IMR-90 (cell line): ENCODE data around the gene PRCP. TPM values are rescaled to one million over a fixed set of nuclear protein-coding genes. Genes with fewer than 3 reads are reported as not detected.

Experiments used
- ATAC-seq: fragments of 200-7000 bp; cut with Tn5 transposase; 2 replicates; pipeline ENCODE4 v1.9.1; 2020; ENCODE audit warnings: low read depth, mild to moderate bottlenecking, moderate library complexity
- BruUV-seq: library from RNA; stranded (reverse); fragments of 400-500 nt; replicated peaks from 2 replicates; lab custom pipeline; 2021; lab: Mats Ljungman, UMichigan
- CTCF ChIA-PET: fragments of 300-600 bp; formaldehyde crosslinking; extraction: SDS; loops from one replicate; lab custom pipeline; 2021; ENCODE audit warnings: antibody characterized with exemption; lab: Yijun Ruan, JAX
- POLR2A ChIA-PET: fragments of 300-600 bp; sonication (Branson Sonifier 250); formaldehyde crosslinking; loops from one replicate; lab custom pipeline; 2022; ENCODE audit warnings: antibody characterized with exemption; ENCODE audit not compliant: unreplicated experiment; lab: Charles Lee
- DNase-seq: peaks from one replicate; pipeline ENCODE4 v3.0.0; 2013
- H2AFZ ChIP-seq: replicated peaks from 2 replicates; pipeline ENCODE3; 2013; ENCODE audit warnings: low read length, mild to moderate bottlenecking; ENCODE audit not compliant: poor library complexity
- H2AK5ac ChIP-seq: 2 replicates; pipeline ENCODE4 v1.6.1; 2013; ENCODE audit warnings: low read depth, low read length, inconsistent platforms
- H2AK9ac ChIP-seq: replicated peaks from 2 replicates; pipeline ENCODE3; 2013; ENCODE audit warnings: mild to moderate bottlenecking, low read depth, low read length, moderate library complexity; ENCODE audit not compliant: poor library complexity
- H2BK120ac ChIP-seq: 2 replicates; pipeline ENCODE4 v1.6.1; 2013; ENCODE audit warnings: low read depth, low read length, inconsistent platforms
- H2BK15ac ChIP-seq: 3 replicates; pipeline ENCODE4 v1.6.1; 2013; ENCODE audit warnings: low read depth, low read length, inconsistent platforms
- H2BK20ac ChIP-seq: 2 replicates; pipeline ENCODE4 v1.6.1; 2013; ENCODE audit warnings: low read depth, mild to moderate bottlenecking, inconsistent platforms, low read length, moderate library complexity
- H2BK5ac ChIP-seq: 2 replicates; pipeline ENCODE4 v1.6.1; 2013; ENCODE audit warnings: mild to moderate bottlenecking, low read depth, low read length, inconsistent platforms; ENCODE audit not compliant: poor library complexity, severe bottlenecking
- H3K14ac ChIP-seq: replicated peaks from 2 replicates; pipeline ENCODE4 v1.6.1; 2013; ENCODE audit warnings: low read depth, low read length, inconsistent platforms
- H3K18ac ChIP-seq: 2 replicates; pipeline ENCODE4 v1.6.1; 2013; ENCODE audit warnings: low read depth, low read length, control low read depth
- H3K23ac ChIP-seq: 2 replicates; pipeline ENCODE4 v1.6.1; 2013; ENCODE audit warnings: low read depth, low read length, inconsistent platforms
- H3K27ac ChIP-seq: 2 replicates; pipeline ENCODE4 v1.5.1; 2013; ENCODE audit warnings: mild to moderate bottlenecking, control low read depth, low read length; ENCODE audit not compliant: insufficient read depth
- H3K27me3 ChIP-seq: 2 replicates; pipeline ENCODE4 v1.6.1; 2013; ENCODE audit warnings: low read length; ENCODE audit not compliant: control insufficient read depth, insufficient read depth
- H3K36me3 ChIP-seq: 2 replicates; pipeline ENCODE4 v1.6.1; 2013; ENCODE audit warnings: low read length, mixed read lengths; ENCODE audit not compliant: control insufficient read depth, insufficient read depth
- H3K4ac ChIP-seq: 2 replicates; pipeline ENCODE4 v1.6.1; 2013; ENCODE audit warnings: low read depth, low read length, inconsistent platforms
- H3K4me1 ChIP-seq: 2 replicates; pipeline ENCODE4 v1.6.1; 2013; ENCODE audit warnings: low read length, mixed read lengths; ENCODE audit not compliant: control insufficient read depth, insufficient read depth
- H3K4me2 ChIP-seq: 2 replicates; pipeline ENCODE4 v1.6.1; 2013; ENCODE audit warnings: low read depth, mild to moderate bottlenecking, control low read depth, low read length, moderate library complexity
- H3K4me3 ChIP-seq: 2 replicates; pipeline ENCODE4 v1.5.1; 2013; ENCODE audit warnings: low read depth, mild to moderate bottlenecking, control low read depth, low read length, moderate library complexity; ENCODE audit not compliant: insufficient read depth
- H3K56ac ChIP-seq: 2 replicates; pipeline ENCODE4 v1.6.1; 2013; ENCODE audit warnings: low read length, inconsistent platforms; ENCODE audit not compliant: insufficient read depth; ENCODE audit errors: extremely low read depth
- H3K79me1 ChIP-seq, 2 experiments: 2 replicates each; pipeline ENCODE4 v1.6.1; 2013; ENCODE audit warnings: low read length in 2 of 2, inconsistent platforms in 1 of 2, low read depth in 1 of 2
- H3K9ac ChIP-seq: 2 replicates; pipeline ENCODE4 v1.6.1; 2013; ENCODE audit warnings: low read depth, low read length, control low read depth
- H3K9me1 ChIP-seq: 2 replicates; pipeline ENCODE4 v1.6.1; 2013; ENCODE audit warnings: low read length, inconsistent platforms; ENCODE audit not compliant: insufficient read depth
- H3K9me3 ChIP-seq: 2 replicates; pipeline ENCODE4 v1.6.1; 2013; ENCODE audit warnings: low read length; ENCODE audit not compliant: control insufficient read depth, insufficient read depth
- H4K20me1 ChIP-seq: 2 replicates; pipeline ENCODE4 v1.6.1; 2013; ENCODE audit warnings: low read length, inconsistent platforms; ENCODE audit not compliant: insufficient read depth
- H4K5ac ChIP-seq: 2 replicates; pipeline ENCODE4 v1.6.1; 2013; ENCODE audit warnings: mild to moderate bottlenecking, low read depth, low read length, control low read depth
- H4K8ac ChIP-seq, 2 experiments: 2 replicates each; pipeline ENCODE4 v1.6.1; 2013; ENCODE audit warnings: low read depth in 2 of 2, low read length in 2 of 2, control low read depth in 1 of 2, inconsistent platforms in 1 of 2
- H4K91ac ChIP-seq: 2 replicates; pipeline ENCODE4 v1.6.1; 2013; ENCODE audit warnings: low read depth, low read length, inconsistent platforms; ENCODE audit not compliant: insufficient read depth
- BHLHE40 ChIP-seq: fragments of 150-350 bp; IDR thresholded peaks from 2 replicates; pipeline ENCODE4 v1.6.1; 2016; ENCODE audit warnings: mild to moderate bottlenecking, low read depth, low read length
- FOS ChIP-seq: fragments of 150-350 bp; IDR thresholded peaks from 2 replicates; pipeline ENCODE4 v1.6.1; 2016; ENCODE audit warnings: low read depth, low read length
- MAZ ChIP-seq: IDR thresholded peaks from 2 replicates; pipeline ENCODE4 v1.6.1; 2012; ENCODE audit warnings: low read depth, mild to moderate bottlenecking, low read length, improper control_type of control experiment, moderate library complexity, borderline replicate concordance
- MXI1 ChIP-seq: IDR thresholded peaks from 2 replicates; pipeline ENCODE4 v1.6.1; 2012; ENCODE audit warnings: low read depth, mild to moderate bottlenecking, low read length, moderate library complexity, borderline replicate concordance
- RFX5 ChIP-seq: IDR thresholded peaks from 2 replicates; pipeline ENCODE4 v1.8.0; 2012; ENCODE audit warnings: low read depth, mild to moderate bottlenecking, low read length, moderate library complexity
- WGBS, 2 experiments: methylation state at CpG; one replicate each; pipeline versions ENCODE4 v1.1.5 to v1.1.7; 2013; ENCODE audit warnings: missing lambda C conversion rate in 2 of 2; ENCODE audit not compliant: insufficient read length in 1 of 2; ENCODE audit errors: extremely low coverage in 2 of 2; 5-methylcytosine and 5-hydroxymethylcytosine counted together
- dilution Hi-C: fragments of 300-500 bp; cut with HindIII; formaldehyde crosslinking; loops from one replicate; pipeline ENCODE4 v1.14.3; 2018; ENCODE audit warnings: low sequenced_read_pairs; ENCODE audit not compliant: unreplicated experiment
- in situ Hi-C: fragments of 300-500 bp; cut with MboI; formaldehyde crosslinking; loops from 3 replicates; pipeline ENCODE4 v1.14.3; 2019; ENCODE audit warnings: low sequenced_read_pairs, inconsistent platforms, mixed read lengths
- intact Hi-C: fragments of 100-400 bp; cut with micrococcal nuclease; formaldehyde crosslinking; loops from 2 replicates; pipeline ENCODE4 v1.10.0; 2022
- polyA plus RNA-seq, 3 experiments: library from polyadenylated mRNA; depleted of rRNA; stranded (reverse); fragments of >200 nt; gene quantifications; 2 replicates each; pipeline ENCODE4 v1.2.3, GENCODE V29; 2012; ENCODE audit warnings: low replicate concordance in 1 of 3
- total RNA-seq: library from RNA; depleted of rRNA; stranded (reverse); fragments of >200 nt; gene quantifications from 2 replicates; pipeline ENCODE4 v1.2.3, GENCODE V29; 2012

PRCP gene
- total and polyA plus RNA-seq, 2 of the 4 experiments (the other 2 are of a cell fraction): 31.7 to 64.9 TPM

GRCh38 chr11:82786836-82787235 lies 113.4 kb downstream of the PRCP start:
- Histone ChIP-seq H2BK15ac (no peak overlapping the region), H2BK120ac (no peak overlapping the region), H3K9me1 (no peaks in the 10 kb centered on the region), H4K8ac (no peak overlapping the region), H3K14ac (no peak overlapping the region), H3K27ac (no peak overlapping the region), H3K9ac (no peak overlapping the region), H2AK9ac (no peak overlapping the region), H4K91ac (no peak overlapping the region), H3K79me1 (no peaks in the 10 kb centered on the region), H3K4me2 (no peak overlapping the region), H3K9me3 (no peaks in the 10 kb centered on the region), H3K27me3 (peaks cover 6% of the 10 kb centered on the region; the same call in 1 of the 2 replicates), H2AFZ (no peak overlapping the region), H2BK20ac (no peak overlapping the region), H3K18ac (no peak overlapping the region), H3K4ac (no peak overlapping the region), H4K5ac (no peak overlapping the region), H4K20me1 (no peaks in the 10 kb centered on the region), H3K4me3 (no peak overlapping the region), H3K56ac (no peak overlapping the region), H2BK5ac (no peak overlapping the region), H2AK5ac (no peak overlapping the region), H3K36me3 (no peaks in the 10 kb centered on the region), H3K4me1 (no peaks in the 10 kb centered on the region), H3K23ac (no peak overlapping the region)
- dilution Hi-C loops (no loop called here), intact Hi-C loops (no loop called here), in situ Hi-C loops (no loop called here)
- BruUV-seq: no TSS peak
- DNase-seq: no peak
- ChIA-PET POLR2A (no interaction called here), CTCF (interaction anchor here (0.9 to 1.4 kb wide), 2 partner anchors 11 to 32 kb away, joined by 4 to 11 read pairs; no protein-coding TSS in a partner anchor)
- ATAC-seq: no peak
- TF ChIP-seq FOS: no peak
- no peak for TF ChIP-seq RFX5
- no peak for TF ChIP-seq MXI1
- TF ChIP-seq BHLHE40: no peak
- TF ChIP-seq MAZ: no peak
- no CpG with 5 or more reads among the region's 3 CpGs for WGBS, 2 experiments
